Left lung (tissue), 10 donors: ENCODE data around the gene KCND3. TPM values are rescaled to one million over a fixed set of nuclear protein-coding genes. Genes with fewer than 3 reads are reported as not detected.
A peak's percentile ranks its signal among the peaks of the same experiment; 100 is the strongest.

Experiments
- ATAC-seq: fragments of 200-7000 bp; cut with Tn5 transposase; one replicate; pipeline ENCODE4 v1.9.1; 2020; ENCODE audit warnings: moderate library complexity
- DNase-seq, 4 donors: peaks; one replicate each; pipeline ENCODE4 v3.0.0-alpha.2; 2013 to 2020
- H3K27ac ChIP-seq, 2 donors: fragments of 200-600 bp; sonication (generic) in 1 of 2; one replicate each; pipeline versions ENCODE4 v1.5.0 to v1.8.0; 2020 to 2021
- H3K27me3 ChIP-seq, 2 donors: fragments of 200-600 bp; sonication (generic) in 1 of 2; one replicate each; pipeline versions ENCODE4 v1.5.0 to v1.8.0; 2020 to 2021
- H3K36me3 ChIP-seq, 2 donors: fragments of 200-600 bp; sonication (generic) in 1 of 2; one replicate each; pipeline versions ENCODE4 v1.5.0 to v1.8.0; 2020 to 2021
- H3K4me1 ChIP-seq, 2 donors: fragments of 200-600 bp; one replicate each; pipeline ENCODE4 v1.8.0; 2021
- H3K4me3 ChIP-seq, 2 donors: fragments of 200-600 bp; sonication (generic) in 1 of 2; one replicate each; pipeline versions ENCODE4 v1.5.0 to v1.8.0; 2020 to 2021; ENCODE audit warnings: mild to moderate bottlenecking in 1 of 2
- H3K9me3 ChIP-seq, 2 donors: fragments of 200-600 bp; sonication (generic) in 1 of 2; one replicate each; pipeline versions ENCODE4 v1.5.0 to v1.8.0; 2020 to 2021
- CTCF ChIP-seq, 2 donors: fragments of 200-600 bp; sonication (generic) in 1 of 2; IDR thresholded peaks; one replicate each; pipeline versions ENCODE4 v1.5.0 to v1.8.0; 2021; ENCODE audit warnings: antibody characterized with exemption in 2 of 2
- intact Hi-C, 2 donors: fragments of 100-400 bp; cut with DNase I; formaldehyde crosslinking; loops; one replicate each; pipeline versions ENCODE4 v1.11.2 to v1.14.2; 2022
- polyA plus RNA-seq, 6 donors: library from polyadenylated mRNA; unstranded; fragments of 120-200 nt; gene quantifications; one replicate each; pipeline ENCODE4 v1.2.1, GENCODE V29; 2013; ENCODE audit not compliant: insufficient read length in 6 of 6
- total RNA-seq, 2 donors: library from RNA; stranded (reverse); fragmentation: NEBNext Ultra II Directional; extraction: Animal tissue kit (Norgen Biotek cat#: 25700); gene quantifications; one replicate each; pipeline ENCODE4 v1.2.1, GENCODE V29; 2021
- donor health status: DM: no; HTN: yes; CAD: no.
- donor health status: DM: no; HTN: no; CAD: no.

The KCND3 gene
- total and polyA plus RNA-seq, 8 donors, result 0.32 to 10.2 (median 0.58) TPM

- no peak for TF ChIP-seq CTCF (IDR thresholded peaks at IDR 0.05)
- H3K4me1 ChIP-seq, result peaks cover 5 to 80% of the 10 kb centered on the region in 2 donors
Measured at GRCh38 chr1:111737216-111738132, 252.0 kb downstream of the KCND3 start.

GRCh38 chr1:111736548-111737215 lies 252.8 kb downstream of the KCND3 start:
- peak overlapping the region in 1 of 2 donors; percentile 13 for H3K27ac ChIP-seq
- peak overlapping the region in 1 of 2 donors; percentile 73 for H3K4me3 ChIP-seq
- peak in 1 of 4 donors; percentile 73 for DNase-seq
- H3K36me3 ChIP-seq, result no peaks in the 10 kb centered on the region
- peaks cover 0 to 19% of the 10 kb centered on the region in 2 donors for H3K27me3 ChIP-seq
- no peak for ATAC-seq
- intact Hi-C loops, result no loop called here
- H3K4me1 ChIP-seq, result peaks cover 5 to 86% of the 10 kb centered on the region in 2 donors
- no peaks in the 10 kb centered on the region for H3K9me3 ChIP-seq
- TF ChIP-seq CTCF (IDR thresholded peaks at IDR 0.05), result no peak

More at GRCh38 chr1:111737216-111738132, 252.0 kb downstream of the KCND3 start:
- no peaks in the 10 kb centered on the region for H3K36me3 ChIP-seq
- H3K27me3 ChIP-seq, result peaks cover 0 to 26% of the 10 kb centered on the region in 2 donors
- DNase-seq (no peak), ATAC-seq (no peak)
- H3K9me3 ChIP-seq, result no peaks in the 10 kb centered on the region
- H3K27ac ChIP-seq, result peak overlapping the region in 1 of 2 donors; percentile 95
- intact Hi-C loops, result no loop called here
- H3K4me3 ChIP-seq, result peak overlapping the region in 1 of 2 donors; percentile 73

- Histone ChIP-seq H3K4me3 (no peak overlapping the region), H3K27me3 (peaks cover 0 to 12% of the 10 kb centered on the region in 2 donors), H3K36me3 (no peaks in the 10 kb centered on the region), H3K27ac (peak overlapping the region in 1 of 2 donors; percentile 13), H3K9me3 (no peaks in the 10 kb centered on the region), H3K4me1 (peaks cover 5 to 87% of the 10 kb centered on the region in 2 donors)
- ATAC-seq (no peak), DNase-seq (peak in 2 of 4 donors; percentile 57 to 82)
- intact Hi-C loops, result no loop called here
- no peak for TF ChIP-seq CTCF (IDR thresholded peaks at IDR 0.05)
Measured at GRCh38 chr1:111735858-111736544, 253.5 kb downstream of the KCND3 start.

- ATAC-seq (no peak), DNase-seq (no peak)
- TF ChIP-seq CTCF (IDR thresholded peaks at IDR 0.05), result no peak
- Histone ChIP-seq H3K4me1 (peaks cover 5 to 81% of the 10 kb centered on the region in 2 donors), H3K4me3 (no peak overlapping the region), H3K27me3 (peaks cover 0 to 5% of the 10 kb centered on the region in 2 donors), H3K36me3 (no peaks in the 10 kb centered on the region), H3K9me3 (no peaks in the 10 kb centered on the region), H3K27ac (no peak overlapping the region)
- intact Hi-C loops, result no loop called here
Measured at GRCh38 chr1:111735321-111735720, 254.1 kb downstream of the KCND3 start.
